Lower lobe of right lung (tissue), 2 donors: ENCODE data around the gene ARHGEF1. TPM values are rescaled to one million over a fixed set of nuclear protein-coding genes. Genes with fewer than 3 reads are reported as not detected.
A peak's percentile ranks its signal among the peaks of the same experiment; 100 is the strongest.

Experiments
- ATAC-seq, 2 donors: fragments of 200-7000 bp; cut with Tn5 transposase; one replicate each; pipeline ENCODE4 v1.9.1; 2020 to 2022; ENCODE audit warnings: mild to moderate bottlenecking in 2 of 2, moderate library complexity in 2 of 2
- DNase-seq: peaks from one replicate; pipeline ENCODE4 v3.0.0-alpha.2; 2020
- H3K27ac ChIP-seq: fragments of 200-600 bp; one replicate; pipeline ENCODE4 v1.8.0; 2022
- H3K27me3 ChIP-seq: fragments of 200-600 bp; one replicate; pipeline ENCODE4 v1.8.0; 2022; ENCODE audit warnings: low read depth
- H3K36me3 ChIP-seq: fragments of 200-600 bp; one replicate; pipeline ENCODE4 v1.8.0; 2022; ENCODE audit warnings: mild to moderate bottlenecking
- H3K4me1 ChIP-seq: fragments of 200-600 bp; one replicate; pipeline ENCODE4 v1.8.0; 2022
- H3K4me3 ChIP-seq: fragments of 200-600 bp; one replicate; pipeline ENCODE4 v1.8.0; 2022; ENCODE audit warnings: mild to moderate bottlenecking
- H3K9me3 ChIP-seq: fragments of 200-600 bp; one replicate; pipeline ENCODE4 v1.8.0; 2022
- intact Hi-C: fragments of 100-400 bp; cut with DNase I; formaldehyde crosslinking; loops from one replicate; pipeline ENCODE4 v1.11.0; 2022
- total RNA-seq: library from RNA; stranded (reverse); fragmentation: NEBNext Ultra II Directional; extraction: Animal tissue kit (Norgen Biotek cat#: 25700); gene quantifications from one replicate; pipeline ENCODE4 v1.2.1, GENCODE V29; 2021
- TF ChIP-seq, protein P1 (sequence below): fragments of 200-600 bp; IDR thresholded peaks from one replicate; pipeline ENCODE4 v1.8.0; 2022; ENCODE audit warnings: antibody characterized with exemption, mild to moderate bottlenecking
- donor health status: DM: no; HTN: yes; CAD: no; lungs with severe emphysema.

ARHGEF1 gene
- total RNA-seq, 1 donor from 2014 or later = 206 TPM

- intact Hi-C loops = loop anchor here (10.0 kb wide), 1 partner anchor 46 kb away; no protein-coding TSS in a partner anchor
- TF ChIP-seq, protein P1, sequence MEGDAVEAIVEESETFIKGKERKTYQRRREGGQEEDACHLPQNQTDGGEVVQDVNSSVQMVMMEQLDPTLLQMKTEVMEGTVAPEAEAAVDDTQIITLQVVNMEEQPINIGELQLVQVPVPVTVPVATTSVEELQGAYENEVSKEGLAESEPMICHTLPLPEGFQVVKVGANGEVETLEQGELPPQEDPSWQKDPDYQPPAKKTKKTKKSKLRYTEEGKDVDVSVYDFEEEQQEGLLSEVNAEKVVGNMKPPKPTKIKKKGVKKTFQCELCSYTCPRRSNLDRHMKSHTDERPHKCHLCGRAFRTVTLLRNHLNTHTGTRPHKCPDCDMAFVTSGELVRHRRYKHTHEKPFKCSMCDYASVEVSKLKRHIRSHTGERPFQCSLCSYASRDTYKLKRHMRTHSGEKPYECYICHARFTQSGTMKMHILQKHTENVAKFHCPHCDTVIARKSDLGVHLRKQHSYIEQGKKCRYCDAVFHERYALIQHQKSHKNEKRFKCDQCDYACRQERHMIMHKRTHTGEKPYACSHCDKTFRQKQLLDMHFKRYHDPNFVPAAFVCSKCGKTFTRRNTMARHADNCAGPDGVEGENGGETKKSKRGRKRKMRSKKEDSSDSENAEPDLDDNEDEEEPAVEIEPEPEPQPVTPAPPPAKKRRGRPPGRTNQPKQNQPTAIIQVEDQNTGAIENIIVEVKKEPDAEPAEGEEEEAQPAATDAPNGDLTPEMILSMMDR = no peak
- no peak for ATAC-seq
- no peaks in the 10 kb centered on the region for H3K9me3 ChIP-seq
- peaks cover 55% of the 10 kb centered on the region for H3K4me1 ChIP-seq
- H3K4me3 ChIP-seq = no peak overlapping the region
- no peaks in the 10 kb centered on the region for H3K27me3 ChIP-seq
- peak overlapping the region; percentile 71 for H3K27ac ChIP-seq
- peaks cover 58% of the 10 kb centered on the region for H3K36me3 ChIP-seq
- peak; percentile 55 for DNase-seq
Observed at GRCh38 chr19:41888926-41889325, 5.9 kb downstream of the ARHGEF1 start.

DNA sequence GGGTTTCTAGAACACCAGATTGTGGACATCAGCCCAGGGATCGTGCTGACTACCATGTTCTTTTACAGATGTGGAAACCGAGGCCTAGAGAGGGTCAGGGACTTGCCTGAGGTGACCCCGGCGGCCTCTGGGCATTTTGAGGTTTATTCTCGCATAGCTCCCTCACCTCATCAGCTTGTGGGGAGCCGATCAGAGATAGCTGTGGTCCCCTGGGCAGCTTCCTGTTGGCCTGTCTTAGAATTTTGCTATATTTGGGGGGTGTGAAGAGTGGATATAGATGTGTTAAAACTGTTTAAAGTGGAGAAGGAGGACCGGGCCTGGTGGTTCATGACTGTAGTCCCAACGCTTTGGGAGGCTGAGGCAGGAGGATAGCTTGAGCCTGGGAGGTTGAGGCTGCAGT, 6.9 kb downstream of the ARHGEF1 start:
- intact Hi-C loops = loop anchor here (10.0 kb wide), 1 partner anchor 45 kb away; no protein-coding TSS in a partner anchor
- Histone ChIP-seq H3K27me3 (no peaks in the 10 kb centered on the region), H3K9me3 (no peaks in the 10 kb centered on the region), H3K4me3 (no peak overlapping the region), H3K36me3 (peaks cover 67% of the 10 kb centered on the region), H3K27ac (no peak overlapping the region), H3K4me1 (peaks cover 51% of the 10 kb centered on the region)
- ATAC-seq (no peak), DNase-seq (no peak)
- TF ChIP-seq, protein P1 = no peak

DNA sequence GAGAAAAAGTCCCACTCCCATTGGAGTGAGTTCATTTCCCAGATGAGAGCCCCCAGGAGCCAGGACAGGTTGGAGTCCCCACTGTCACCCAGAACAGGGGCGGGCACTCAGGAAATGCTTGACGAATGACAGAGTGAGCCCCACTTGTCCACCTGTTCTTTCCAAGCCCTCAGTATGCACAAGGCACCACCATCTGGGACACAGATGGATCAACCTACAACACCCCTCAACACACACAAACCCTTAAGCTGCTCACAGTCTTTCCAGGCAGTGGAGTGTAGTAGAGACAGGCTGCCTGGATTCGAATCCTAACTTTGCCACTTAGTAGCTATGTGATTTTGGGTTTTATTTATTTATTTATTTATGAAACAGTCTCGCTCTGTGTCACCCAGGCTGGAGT, 8.0 kb downstream of the ARHGEF1 start:
- Histone ChIP-seq H3K4me3 (no peak overlapping the region), H3K27me3 (no peaks in the 10 kb centered on the region), H3K27ac (no peak overlapping the region), H3K9me3 (no peaks in the 10 kb centered on the region), H3K36me3 (peaks cover 71% of the 10 kb centered on the region), H3K4me1 (peaks cover 40% of the 10 kb centered on the region)
- no peak for DNase-seq
- ATAC-seq = no peak
- intact Hi-C loops = no loop called here
- TF ChIP-seq, protein P1 = no peak

GRCh38 chr19:41892173-41892902, 9.4 kb downstream of the ARHGEF1 start:
- intact Hi-C loops = no loop called here
- no peak for DNase-seq

GRCh38 chr19:41893899-41894298, 10.9 kb downstream of the ARHGEF1 start:
- DNase-seq (no peak), ATAC-seq (no peak)
- no peaks in the 10 kb centered on the region for H3K9me3 ChIP-seq
- H3K27me3 ChIP-seq = no peaks in the 10 kb centered on the region
- H3K27ac ChIP-seq = no peak overlapping the region
- no peak overlapping the region for H3K4me3 ChIP-seq
- intact Hi-C loops = no loop called here
- TF ChIP-seq, protein P1 = no peak
- H3K4me1 ChIP-seq = peaks cover 11% of the 10 kb centered on the region
- peaks cover 81% of the 10 kb centered on the region for H3K36me3 ChIP-seq

More at GRCh38 chr19:41892173-41892902, 9.4 kb downstream of the ARHGEF1 start:
- Histone ChIP-seq H3K4me3 (no peak overlapping the region), H3K36me3 (peaks cover 77% of the 10 kb centered on the region), H3K27ac (no peak overlapping the region), H3K9me3 (no peaks in the 10 kb centered on the region), H3K27me3 (no peaks in the 10 kb centered on the region), H3K4me1 (peaks cover 26% of the 10 kb centered on the region)
- TF ChIP-seq, protein P1 = no peak
- ATAC-seq = no peak
